GM12892 (cell line): ENCODE data around the gene UBALD2.

Experiments used
- POLR2A ChIP-seq: IDR thresholded peaks from 2 replicates; pipeline ENCODE4 v1.6.1; 2011; ENCODE audit warnings: low read depth, low read length, control low read depth
- POLR2AphosphoS5 ChIP-seq: IDR thresholded peaks from 2 replicates; pipeline ENCODE4 v1.6.1; 2011; ENCODE audit warnings: low read depth, low read length, control low read depth
- TAF1 ChIP-seq: IDR thresholded peaks from 2 replicates; pipeline ENCODE4 v1.6.1; 2011; ENCODE audit warnings: low read depth, mild to moderate bottlenecking, control low read depth, low read length, borderline replicate concordance

DNA sequence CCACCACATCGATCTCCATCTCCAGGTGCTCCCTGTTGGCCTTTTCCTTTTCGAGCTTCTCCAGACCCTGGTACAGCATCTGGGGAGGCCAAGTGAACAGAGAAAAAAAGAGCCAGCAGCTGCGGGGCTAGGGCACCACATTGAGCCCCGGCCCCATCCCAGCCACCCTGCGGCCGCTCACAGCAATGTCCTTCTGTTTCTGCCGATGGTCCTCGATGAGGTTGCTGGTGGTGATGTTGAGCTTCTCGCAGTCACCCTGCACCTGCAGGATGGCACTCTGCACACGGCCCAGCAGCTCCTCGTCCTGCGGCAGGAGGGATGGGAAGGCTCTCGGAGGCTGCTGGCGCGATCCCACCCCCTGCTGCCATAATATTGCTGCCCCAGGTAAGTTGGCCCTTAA is 15.5 kb downstream of the UBALD2 start:
- TF ChIP-seq POLR2A: no peak
- no peak for TF ChIP-seq TAF1
- TF ChIP-seq POLR2AphosphoS5: no peak
